Measurements from ENCODE around the gene ZC3H10.
A peak's percentile ranks its signal among the peaks of the same experiment; 100 is the strongest.
"Not testable (repeated sequence)": the region's sequence is repeated elsewhere in the genome, so short reads cannot be mapped to it uniquely, and the experiment has no call there.

The ZC3H10 gene

GRCh38 chr12:56156464-56157200 lies 38.6 kb downstream of the ZC3H10 start:
- DNase-seq, result not testable (repeated sequence)

DNA sequence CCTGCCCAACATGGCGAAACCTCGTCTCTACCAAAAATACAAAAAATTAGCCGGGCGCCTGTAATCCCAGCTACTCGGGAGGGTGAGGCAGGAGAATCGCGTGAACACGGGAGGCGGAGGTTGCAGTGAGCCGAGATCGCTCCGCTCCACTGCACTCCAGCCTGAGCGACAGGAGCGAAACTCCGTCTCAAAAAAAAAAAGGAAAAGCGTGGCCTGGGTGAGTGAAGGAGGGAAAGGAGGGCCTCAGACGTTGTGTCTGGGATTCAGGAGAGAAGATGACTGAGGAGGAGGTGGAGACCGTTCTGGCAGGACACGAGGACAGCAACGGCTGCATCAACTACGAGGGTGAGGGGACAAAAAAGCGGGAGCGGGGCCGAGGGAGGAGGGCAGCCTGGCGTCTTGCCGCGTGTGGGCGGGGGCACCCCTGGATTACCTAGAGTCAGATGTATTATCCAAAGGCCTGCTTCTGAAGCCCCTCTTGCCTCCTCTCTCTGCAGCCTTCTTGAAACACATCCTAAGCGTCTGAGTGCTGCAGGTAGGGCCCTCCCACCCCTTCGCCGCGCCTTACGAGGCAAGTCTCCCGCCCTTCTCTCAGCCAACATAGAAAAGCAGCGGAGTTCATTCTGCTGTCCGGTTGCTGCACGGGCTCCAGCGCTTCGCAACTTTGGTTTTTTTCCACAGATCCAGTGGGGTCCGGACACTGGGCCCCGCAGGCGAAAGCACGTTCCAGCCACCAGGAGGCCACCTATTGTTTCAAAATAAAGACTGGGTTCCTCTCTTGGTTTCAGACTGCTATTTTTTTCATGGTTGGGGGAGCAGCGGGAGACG lies 39.3 kb downstream of the ZC3H10 start:
- peak; percentile 95 for DNase-seq

DNA sequence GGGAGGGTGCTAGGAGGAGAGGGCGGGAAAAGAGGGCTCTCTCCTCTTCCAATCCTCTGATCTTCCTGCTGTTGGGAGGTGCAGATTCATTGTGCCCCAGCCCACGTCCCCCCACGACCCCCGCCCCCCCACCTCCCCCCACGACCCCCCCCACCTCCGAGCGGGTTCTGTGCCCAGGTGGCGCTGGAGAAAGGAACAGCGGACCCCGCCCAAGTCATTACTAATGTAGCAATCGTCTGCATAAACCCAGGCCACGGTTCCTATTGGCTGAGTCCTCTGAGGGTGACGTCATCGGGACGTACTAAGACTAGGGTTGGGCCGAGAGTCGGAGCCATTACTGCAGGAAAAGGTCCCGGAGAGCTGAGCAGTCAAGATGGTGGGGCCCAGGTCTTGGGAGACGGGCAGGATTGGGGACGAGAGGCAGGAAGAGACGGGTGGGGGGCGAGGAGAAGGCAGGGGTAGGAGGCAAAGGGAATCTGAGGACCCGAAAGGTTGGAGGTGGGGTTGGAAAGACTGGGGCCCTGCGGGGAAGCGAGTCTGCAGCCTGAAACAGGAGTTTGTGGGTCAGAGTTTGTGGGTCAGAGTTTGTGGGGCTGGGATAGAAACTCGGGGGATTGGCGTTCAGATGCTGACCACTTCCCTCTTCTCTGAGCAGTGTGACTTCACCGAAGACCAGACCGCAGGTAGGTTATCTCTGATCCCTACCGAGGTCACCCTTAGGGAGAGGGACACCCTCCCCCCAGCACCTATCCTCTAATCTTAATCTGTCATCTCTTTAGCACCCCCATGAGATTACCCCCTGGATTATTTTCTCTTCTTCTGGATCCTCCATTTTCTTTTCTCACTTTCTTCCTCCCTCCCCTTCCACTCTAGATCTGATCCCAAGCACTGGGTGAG lies 40.2 kb downstream of the ZC3H10 start, which contains the start of gene MYL6:
Gene MYL6, plus strand, starts transcription at position 331 of the 897 bp plus-strand sequence. Its CDS starts 43 bp downstream, at position 374.
- peak; percentile 100 for DNase-seq

DNA sequence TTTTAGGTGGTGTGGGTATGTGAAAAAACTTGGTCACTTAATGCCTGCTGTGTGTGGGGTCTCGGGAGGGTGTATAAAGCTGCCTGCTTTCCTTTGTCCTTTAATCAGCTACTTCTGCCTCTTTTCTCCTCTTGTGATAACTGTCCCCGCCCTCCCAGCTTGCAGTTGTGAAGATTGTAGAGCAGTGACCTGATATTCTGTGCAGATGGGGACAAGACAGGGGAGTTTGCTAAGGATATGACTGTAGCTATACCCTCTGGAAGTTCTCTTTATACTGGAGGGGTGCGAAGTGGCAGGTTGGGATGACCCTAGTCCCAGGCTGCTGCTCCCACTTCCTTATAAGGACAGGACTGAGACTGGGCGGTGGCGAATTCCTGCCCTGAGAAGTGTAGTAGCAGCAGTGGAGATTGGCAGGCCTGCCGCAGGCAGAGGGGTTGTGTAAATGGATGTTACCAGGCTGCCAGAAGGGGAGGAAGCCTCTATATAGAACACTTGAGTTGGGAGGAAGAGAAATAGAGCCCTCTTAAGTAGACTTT lies 40.9 kb downstream of the ZC3H10 start:
- peak; percentile 65 for DNase-seq

DNA sequence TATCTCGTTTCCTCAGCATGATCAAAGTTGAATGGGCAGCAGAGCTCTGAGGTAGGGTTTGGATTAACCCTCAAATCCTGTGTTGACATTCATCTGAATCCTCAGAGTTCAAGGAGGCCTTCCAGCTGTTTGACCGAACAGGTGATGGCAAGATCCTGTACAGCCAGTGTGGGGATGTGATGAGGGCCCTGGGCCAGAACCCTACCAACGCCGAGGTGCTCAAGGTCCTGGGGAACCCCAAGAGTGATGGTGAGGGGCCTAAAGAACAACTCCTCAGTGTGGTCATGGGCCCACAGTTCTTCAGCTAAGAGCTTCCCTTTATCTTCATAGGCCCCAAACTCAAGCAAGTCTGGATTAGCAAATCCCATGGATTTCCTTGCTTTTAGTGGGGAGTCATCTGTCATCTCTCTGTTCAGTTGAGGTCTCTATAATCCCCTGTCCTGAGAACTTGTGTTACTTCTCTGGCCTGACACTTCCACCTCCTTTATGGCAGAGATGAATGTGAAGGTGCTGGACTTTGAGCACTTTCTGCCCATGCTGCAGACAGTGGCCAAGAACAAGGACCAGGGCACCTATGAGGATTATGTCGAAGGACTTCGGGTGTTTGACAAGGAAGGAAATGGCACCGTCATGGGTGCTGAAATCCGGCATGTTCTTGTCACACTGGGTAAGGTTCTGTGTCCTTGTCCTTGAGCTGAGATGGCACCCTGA lies 41.6 kb downstream of the ZC3H10 start:
- DNase-seq, result no peak

DNA sequence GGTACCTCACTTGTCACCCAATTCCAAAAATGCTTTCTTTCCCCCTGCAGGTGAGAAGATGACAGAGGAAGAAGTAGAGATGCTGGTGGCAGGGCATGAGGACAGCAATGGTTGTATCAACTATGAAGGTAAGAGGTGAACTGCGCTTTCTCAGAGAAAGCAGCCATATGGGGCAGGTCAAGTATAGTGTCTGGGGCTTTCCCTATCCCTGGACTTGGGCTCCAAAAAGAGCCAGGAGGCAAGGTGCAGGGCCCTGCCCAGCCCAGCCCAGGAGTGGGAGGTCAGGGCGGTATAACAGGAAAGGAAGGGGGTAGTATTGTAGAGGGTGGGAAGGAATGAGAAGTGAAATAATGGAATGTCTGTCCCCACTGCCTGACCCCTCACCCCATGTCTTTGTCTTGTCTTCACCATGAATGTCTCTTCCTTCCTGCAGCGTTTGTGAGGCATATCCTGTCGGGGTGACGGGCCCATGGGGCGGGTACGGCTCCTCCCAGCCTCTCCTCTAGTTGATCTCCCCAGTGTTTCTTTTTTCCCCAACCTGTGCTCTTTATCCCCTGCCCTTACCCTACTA lies 42.2 kb downstream of the ZC3H10 start:
- no peak for DNase-seq

DNA sequence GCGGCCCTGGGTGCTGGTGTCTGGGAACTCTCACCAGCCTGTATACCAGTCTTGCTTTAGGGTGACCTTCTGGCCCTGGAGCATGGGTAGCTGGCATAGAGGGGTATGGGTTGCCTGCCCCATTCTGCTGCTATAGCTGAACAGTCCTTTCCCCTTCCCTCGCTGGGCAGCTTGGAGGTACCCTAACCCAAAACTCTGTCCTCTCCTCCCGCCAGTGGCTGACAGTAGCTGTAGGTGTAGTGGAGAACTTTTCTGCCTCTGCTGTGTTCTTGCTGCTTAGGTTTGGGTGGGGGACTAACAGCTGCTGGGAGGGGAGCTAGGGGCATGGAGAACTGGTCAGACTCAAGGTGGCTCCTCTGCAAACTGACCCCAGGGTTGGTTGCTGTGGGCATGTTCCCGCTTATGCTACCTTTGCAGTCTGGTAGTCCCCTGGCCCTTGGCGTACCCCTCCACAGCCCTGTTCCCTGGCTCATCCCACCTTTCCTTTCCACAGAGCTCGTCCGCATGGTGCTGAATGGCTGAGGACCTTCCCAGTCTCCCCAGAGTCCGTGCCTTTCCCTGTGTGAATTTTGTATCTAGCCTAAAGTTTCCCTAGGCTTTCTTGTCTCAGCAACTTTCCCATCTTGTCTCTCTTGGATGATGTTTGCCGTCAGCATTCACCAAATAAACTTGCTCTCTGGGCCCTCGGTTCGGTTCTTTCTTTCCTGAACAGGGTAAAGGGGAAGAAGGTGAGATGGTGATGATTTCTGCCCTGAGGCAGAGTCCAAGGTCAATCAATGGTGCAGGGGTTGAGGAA lies 43.0 kb downstream of the ZC3H10 start:
- no peak for DNase-seq

DNA sequence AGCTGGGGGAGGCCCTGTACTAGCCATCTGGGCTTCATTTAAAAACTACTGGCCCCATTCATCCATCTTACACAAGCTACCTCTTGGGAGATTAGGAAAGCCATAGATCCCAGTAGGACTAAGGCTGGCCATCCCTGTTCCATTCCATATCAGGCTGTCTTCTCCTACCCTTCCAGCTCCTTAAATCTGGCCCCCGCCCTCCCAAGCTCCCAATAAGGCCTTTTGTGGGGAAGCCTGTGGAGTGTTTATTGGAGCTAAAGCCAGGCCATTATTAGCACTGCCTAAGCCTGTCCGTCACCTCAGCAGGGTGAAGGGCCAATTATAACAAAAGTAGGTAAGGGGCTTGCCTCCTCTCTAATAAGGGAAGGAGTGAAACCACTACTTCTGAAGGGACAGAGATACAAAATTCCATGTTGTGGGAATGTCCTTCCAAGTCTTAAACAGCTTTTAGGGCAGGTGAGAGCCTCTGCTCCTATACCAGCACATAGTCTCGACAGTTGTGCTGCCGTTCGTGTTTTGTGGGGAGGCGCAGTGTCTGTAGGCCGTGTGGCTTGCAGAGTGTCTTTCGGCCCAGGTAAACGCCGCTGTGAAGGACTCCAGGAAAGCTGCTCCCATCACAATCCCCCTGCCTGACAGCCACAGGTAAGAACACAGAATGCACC lies 43.8 kb downstream of the ZC3H10 start:
- no peak for DNase-seq

GRCh38 chr12:56162468-56163290 lies 44.6 kb downstream of the ZC3H10 start:
- no peak for DNase-seq

GRCh38 chr12:56163533-56164344 lies 45.7 kb downstream of the ZC3H10 start:
- DNase-seq, result no peak

DNA sequence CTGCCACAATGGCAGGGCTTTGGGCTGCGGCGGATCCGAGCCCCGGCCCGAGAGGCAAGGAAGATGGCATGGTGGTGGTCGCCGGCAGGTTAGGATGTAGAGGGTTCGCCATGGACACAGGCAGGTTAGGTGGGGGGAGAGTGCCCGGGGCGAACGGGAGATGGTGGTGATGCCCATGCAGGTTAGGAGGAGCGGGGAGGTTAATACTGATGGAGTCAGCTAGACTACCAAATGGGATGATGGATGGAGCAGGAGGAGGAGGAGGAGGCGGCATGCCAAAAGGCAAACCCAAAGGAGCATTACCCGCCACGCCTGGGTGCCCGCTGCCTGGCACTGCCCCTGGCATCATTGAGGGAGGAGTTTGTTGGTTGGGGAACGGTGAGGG lies 46.3 kb downstream of the ZC3H10 start:
- no peak for DNase-seq

DNA sequence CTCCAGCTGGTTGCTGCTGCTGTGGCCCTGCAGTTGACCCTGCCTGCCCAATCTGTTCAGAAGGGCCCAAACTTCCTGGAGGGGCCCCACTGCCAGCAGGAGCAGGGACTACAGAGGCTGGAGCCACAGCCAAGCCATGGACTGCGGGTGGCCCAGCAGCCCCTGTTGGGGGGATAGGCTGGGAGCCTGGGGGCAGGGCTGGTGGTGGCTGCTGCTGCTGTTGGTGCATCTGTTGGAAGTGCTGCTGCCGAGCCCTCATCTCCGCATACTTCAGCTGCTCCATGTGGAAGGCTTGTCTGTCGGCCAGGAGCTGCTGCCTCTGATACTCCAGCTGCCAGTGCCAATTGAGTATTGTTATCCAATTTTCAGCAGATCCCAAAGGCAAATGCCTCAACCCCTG lies 47.3 kb downstream of the ZC3H10 start:
- no peak for DNase-seq

DNA sequence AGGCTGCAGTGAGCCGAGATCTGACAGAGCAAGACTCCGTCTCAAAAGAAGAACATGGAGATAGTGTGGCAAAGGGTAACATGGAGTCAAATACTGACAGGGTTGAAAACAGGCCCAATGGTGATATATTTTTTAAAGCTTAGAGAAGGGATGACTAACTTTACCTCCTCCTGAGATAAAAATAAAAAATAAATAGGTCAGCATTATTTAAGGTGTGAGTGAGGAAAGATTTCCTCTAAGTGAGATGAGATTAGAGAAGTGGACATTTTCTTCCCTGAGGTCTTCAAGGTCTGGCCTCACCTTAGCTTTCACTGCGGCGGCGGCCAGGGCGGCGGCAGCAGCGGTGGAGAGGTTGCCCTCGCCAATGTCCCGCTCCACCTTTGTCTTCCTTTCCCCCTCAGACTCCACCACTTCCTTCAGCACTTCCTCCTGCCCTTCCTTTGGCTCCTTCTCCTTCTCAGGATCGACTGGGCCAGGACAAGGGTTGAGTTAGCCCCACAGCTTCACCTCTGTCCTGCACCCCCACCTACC lies 51.2 kb downstream of the ZC3H10 start:
- DNase-seq, result no peak

DNA sequence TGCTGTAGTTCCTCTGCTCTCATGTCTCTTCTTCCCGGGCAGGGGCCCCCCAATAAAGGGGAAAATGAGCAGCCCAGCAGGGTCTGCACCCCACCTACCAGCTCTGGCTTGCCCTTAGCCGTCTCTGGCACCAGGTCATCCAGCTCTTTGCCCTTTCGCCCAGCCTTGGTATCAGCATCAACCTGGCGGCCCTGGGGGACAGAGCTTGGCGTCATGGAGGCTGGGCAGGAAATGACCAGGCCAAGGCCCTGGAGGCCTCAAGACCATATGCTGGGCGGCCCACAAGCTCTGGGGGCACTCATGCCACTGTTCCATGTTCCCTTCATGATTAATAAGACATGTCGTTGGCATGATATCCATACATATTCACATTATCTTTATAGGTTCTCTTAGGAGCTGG lies 54.8 kb downstream of the ZC3H10 start:
- no peak for DNase-seq
